NCI-H2171 treated with DMSO at 0.1 percent for 48 hours (cell line): Measurements from ENCODE around the gene RAD51.

Experiments used
- DNase-seq: peaks from one replicate; lab custom pipeline; 2025; lab: John Stamatoyannopoulos, UW

The RAD51 gene

DNA sequence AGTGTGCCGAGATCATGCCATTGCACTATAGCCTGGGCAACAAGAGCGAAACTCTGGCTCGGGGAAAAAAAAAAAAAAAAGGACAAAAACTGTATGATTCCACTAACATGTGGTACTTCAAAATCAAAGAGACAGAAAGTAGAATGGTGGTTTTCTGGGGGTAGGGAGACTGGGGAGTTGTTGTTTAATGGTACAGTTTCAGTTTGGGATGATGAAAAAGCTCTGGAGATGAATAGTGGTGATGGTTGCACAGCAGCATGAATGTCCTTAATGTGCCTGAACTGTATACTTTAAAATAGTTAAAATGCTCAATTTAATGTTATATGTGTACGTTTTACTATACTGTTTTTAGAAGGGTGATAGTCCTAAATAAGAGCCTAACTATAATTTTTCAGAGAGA, 27.4 kb downstream of the RAD51 start:
- DNase-seq = no peak

DNA sequence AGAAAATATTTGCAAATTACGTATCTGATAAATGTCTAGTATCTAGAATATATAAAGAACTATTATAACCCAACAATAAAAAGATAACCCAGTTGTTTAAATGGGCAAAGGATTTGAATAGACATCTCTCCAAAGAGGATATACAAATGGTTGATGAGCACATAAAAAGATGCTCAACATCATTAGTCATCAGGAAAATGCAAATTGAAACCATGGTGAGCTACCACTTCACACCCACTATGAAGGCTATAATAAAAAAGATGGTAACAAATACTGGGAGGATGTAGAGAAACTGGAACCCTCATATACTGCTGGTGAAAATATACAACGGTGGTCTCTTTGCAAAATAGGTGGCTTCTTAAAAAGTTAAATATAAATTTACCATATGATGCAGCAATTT, 28.0 kb downstream of the RAD51 start:
- no peak for DNase-seq

DNA sequence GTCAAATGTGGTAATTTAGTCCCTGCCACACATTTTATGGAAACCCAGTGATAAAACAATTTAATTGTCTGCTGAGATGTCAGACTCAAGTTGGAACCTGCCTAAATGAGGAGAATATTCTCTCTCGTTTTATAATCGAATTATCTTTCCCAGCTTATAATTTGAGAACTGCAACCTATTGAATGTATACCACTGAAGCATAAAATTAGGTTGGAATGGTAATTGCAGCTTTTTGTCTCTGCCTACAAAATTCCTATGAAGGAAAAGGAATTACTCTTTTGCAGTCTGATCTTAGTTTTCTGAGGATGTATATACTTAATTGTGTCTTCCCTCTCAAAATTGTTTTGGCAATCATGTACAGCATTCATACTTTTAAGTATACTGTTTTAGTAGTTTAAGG, 28.9 kb downstream of the RAD51 start:
- DNase-seq = no peak

DNA sequence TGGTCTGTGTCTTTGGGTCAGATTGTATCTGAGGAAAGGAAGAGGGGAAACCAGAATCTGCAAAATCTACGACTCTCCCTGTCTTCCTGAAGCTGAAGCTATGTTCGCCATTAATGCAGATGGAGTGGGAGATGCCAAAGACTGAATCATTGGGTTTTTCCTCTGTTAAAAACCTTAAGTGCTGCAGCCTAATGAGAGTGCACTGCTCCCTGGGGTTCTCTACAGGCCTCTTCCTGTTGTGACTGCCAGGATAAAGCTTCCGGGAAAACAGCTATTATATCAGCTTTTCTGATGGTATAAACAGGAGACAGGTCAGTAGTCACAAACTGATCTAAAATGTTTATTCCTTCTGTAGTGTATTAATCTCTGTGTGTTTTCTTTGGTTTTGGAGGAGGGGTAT, 36.1 kb downstream of the RAD51 start:
- no peak for DNase-seq

DNA sequence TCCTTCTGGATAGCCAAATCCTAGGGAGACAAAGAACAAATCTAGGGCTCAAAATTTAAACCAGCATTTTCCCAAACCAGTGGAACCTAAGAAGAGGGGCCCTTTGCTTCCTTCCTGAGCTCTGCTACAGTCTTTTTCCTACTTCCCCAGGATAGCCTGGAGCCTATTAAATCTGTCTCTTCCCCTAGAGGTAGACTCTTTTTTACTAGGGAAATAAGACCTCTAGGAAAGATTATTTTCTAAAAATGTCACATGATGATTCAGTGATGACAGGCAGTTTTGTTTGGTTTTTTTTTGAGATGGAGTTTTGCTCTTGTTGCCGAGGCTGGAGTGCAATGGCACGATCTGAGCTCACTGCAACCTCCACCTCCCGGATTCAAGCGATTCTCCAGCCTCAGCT, 41.6 kb downstream of the RAD51 start:
- no peak for DNase-seq

DNA sequence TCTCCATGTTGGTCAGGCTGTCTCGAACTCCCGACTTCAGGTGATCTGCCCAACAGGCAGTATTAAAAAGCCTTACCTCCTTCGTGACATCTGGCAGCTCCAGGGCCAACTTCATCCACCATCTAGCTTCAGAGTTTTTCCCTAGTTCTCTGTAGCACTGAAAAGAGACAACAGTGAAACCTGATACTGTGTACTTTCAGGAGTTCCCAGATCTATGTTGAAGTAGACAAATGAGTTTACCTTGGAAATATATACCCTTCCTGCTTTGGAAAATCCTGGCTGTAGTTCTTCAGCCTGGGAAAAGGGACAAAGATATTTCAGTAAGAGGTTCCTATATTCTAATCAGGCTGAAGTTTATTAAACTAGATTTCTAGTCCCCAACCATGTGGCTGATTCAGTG, 42.1 kb downstream of the RAD51 start:
- peak; percentile 84 for DNase-seq

DNA sequence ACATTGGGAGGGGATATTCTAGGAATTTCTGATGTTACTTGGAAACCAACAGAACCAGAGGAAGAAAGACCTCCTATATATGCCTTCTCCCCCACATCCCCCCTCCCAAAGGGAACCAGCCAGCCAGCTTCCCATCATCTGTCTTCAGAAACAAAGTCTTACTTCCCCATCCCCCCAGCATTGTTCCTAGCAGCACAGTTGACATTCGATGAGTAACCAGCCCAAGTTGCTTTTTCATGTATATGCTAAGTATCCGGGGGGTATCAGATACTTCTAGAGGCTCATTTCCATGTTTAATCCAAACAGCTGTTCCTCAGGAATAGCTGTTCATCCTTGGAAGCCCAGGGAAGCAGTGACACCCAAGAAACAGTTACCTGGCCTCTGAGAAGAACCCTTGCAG, 44.1 kb downstream of the RAD51 start:
- DNase-seq = peak; percentile 9

DNA sequence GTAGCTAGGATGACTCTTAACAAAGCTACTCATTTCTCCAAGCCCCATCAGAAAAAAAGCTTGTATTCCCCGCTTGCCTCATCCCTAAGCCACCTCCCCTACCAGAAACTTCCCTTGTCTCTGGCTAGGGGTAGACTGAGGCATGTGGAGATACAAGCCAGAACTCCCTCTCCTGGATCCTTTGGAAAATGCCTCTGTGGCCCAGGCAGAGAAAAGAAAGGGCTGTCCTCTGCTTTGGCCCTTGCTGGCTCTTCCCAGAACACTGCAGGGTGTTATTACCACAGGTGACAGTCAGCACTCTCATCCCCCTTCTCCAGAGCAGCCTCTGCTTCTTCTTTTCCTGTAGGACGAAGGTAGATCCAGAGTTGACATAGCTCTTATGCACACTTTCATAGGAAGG, 44.9 kb downstream of the RAD51 start:
- no peak for DNase-seq

DNA sequence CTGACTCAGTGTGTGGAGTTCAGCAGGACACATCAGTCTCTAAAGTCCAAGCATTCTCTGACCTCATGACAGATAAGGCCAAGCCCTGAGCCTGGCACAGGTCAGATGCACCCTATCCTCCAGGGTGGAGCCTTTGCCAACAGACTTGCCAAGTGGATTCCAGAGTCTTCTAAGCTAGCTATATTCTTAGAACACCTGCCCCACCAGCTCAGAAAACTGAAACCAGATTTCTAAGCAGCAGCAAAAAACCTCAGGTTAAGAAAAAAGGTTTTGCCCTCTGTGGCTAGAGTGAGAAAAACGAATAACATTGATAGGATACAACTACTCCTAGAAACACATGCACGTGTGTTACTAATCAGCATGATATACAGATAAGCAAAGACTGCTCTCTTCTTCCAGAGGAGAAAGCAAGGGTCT, 48.5 kb downstream of the RAD51 start:
- DNase-seq = no peak

DNA sequence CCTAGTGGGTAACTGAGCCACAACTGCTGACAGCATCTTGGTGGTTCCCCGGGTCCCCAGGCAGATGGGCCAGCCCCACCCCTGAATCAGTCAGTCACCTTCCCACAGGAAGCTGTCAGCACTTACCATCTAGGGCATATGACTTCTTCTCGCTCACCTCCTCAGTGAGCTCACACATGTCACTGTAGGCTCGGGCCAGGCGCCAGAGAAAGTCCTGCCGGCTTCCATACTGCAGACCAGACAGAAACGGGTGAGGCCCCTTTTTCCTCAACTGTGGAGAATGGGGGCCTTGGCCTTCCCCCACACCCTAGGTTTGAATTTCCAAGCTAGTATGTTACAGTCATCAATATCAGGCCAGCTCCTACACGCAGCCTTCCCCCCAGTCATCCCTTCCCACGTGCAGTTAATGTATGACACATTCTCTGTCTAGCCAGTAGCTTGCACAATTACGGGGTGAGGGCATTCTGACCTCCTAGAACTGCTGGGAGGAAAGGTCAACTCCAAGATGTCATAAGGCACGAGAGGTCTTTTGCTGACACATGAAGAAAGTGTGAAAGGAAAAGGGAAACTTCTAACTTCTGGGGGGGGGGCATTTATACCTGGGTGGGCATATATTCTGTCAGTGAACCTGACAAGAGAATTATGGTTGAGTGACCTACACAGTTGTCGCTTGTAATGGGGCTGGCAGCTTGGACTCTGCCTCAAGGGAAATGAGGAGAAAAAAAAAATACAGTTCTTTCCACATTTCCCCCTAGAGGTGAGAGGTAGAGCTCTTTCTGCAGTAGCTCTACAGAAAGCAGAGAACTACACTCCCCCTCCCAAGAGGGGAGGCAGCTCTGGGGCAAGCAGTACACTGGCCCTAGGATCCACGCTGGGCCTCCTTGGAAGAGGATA, 49.2 kb downstream of the RAD51 start:
- DNase-seq = peak; percentile 73

DNA sequence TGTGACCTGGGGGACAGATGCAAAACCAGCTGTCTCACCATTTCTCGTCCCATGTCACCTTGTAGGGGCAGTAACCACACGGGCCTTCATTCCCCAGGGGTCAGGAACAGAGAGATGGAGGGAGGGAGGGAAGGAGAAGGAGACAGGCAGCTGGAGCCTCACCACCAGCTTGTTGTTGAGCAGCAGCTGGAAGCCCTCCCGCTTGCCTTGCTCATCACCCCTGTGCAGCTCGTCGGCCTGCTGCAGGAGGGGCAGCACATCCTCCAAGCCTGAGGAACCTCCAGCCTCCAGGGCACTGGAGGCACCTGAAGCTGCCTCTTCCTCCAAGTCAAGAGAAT, 49.8 kb downstream of the RAD51 start:
- peak; percentile 98 for DNase-seq

DNA sequence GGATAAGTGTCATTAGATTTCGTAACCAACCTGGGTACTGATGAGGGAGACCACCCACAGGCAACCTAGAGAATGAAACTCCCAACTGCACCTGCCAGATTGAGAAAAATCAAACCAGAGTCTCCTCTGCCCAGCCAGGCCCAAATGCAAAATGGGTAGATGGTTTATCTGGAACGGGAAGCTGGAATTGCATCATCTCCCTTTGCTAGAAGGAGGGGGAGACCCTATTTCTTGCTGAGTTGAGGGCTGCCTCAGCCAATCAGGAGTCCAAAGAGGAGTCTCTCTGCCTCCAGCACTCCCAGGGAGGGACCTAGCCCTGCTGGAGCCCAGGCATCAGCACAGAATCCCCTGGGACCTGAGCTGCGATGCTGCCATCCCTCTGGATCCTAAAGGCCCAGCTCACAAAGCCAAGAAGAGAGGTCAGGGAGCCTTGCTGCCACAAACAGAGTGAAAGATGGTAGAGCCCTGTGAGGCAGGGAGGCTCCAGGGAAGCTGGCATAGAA, 52.0 kb downstream of the RAD51 start:
- peak; percentile 44 for DNase-seq

DNA sequence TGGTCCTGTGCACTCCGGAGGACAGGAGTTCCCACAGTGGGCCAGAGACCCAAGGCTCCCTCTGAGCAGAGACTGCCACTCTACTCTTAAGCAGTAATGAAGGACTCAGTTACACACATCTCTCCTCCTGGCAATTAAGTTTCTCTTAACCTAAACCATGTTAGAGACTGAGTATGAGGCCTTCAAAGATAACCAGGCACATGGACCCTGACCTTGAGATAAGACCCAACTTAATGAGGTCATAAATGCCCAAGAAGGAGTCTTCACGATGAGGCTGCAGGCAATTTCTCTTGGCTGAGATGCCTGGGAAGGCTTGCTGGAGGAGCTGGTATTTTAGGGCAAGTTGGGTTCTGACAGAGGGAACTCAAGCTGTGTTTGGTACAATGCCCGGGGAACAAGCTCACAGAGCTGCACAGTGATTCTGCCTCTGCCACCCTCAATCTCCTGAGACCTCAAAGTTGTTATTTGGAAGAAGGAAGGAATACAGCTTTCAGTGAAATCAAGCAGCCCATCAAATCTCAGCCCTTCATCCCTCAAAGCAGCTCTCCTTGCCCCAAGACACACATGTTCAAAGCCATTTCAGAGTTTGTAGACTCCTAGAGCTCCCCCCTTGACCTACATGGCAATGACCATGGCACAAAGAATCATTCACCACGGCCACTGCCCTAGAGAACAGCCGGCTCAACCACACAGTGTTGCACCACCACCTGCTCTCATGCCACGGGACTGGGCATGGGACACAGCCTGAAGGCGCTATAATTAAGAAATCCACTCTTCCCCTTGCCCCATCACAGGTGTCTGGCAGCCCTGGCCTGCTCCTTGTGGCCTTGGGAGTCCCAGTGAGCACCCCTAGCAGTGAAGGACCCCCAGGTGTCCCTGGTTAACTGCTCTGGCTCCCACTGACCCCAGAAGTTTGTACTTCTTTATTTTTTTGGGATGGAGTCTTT, 53.0 kb downstream of the RAD51 start:
- DNase-seq = no peak

DNA sequence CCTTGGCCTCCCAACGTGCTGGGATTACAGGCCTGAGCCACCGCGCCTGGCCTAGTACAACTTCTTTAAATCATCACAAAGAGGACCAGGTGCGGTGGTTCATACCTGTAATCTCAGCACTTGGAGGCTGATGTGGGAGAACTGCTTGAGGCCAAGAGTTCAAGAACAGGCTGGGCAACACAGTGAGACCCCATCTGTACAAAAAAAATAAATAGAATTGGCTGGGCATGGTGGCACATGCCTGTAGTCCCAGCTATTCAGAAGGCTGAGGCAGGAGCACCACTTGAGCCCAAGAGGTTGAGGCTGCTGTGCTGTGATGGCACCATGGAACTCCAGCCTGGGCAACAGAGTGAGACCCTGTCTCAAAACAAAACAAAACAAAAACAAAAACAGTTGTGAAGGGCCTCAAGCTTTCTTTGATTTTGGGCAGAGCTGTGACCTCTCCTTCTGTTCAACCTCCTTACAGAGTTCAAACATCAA, 54.2 kb downstream of the RAD51 start:
- DNase-seq = no peak

DNA sequence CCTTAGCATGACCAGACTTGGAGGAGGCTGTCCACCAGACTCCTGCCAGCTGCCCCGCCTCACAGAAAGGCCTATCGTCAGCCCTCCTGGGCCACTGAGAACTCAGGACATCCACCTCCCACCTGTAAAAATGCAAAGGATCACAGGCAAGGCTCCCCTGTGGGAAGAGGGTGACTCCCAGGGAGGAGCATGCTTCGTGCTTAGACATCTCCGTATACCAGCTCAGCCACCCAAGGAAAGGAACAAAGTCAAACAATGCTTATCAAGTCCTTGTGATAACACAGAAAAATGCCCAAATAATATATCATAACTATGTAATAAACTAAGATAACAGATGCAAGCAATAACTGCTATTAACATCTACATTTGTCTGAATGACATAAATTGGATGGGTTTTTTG, 55.9 kb downstream of the RAD51 start:
- DNase-seq = no peak

DNA sequence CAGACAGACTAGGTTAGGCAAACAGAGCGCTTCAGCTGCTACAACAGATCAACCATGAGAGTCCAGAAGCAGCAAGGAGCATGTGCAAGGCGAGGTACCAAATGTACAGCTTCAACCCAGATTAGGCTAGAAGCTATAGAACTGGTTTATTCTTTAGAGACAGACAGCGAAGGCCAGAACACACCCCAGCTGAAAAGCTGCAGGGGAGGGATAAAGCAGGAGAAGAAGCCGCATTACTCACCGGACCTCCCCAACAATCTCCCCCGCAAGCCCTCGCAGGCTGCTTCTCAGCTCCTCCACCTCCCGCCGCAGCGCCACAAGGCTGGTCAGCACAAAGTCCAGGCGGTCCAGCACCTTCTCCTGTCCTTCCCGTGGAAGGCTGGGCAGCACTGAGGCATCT, 56.8 kb downstream of the RAD51 start:
- no peak for DNase-seq

DNA sequence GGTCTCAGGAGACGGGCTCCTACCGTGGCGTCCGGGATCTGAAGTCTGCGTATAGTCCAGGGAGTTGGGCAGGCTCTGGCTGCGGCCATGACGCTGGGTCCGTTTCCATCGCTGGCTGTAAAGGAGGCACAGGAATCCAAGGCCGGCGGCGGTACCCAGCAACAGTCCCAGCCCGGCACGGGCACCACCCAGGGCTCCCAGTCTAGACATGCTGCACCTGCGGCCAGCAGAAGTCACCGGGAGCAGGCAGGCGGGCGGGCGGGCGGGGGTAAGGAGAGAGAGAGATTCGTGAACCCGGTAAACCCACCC, 59.6 kb downstream of the RAD51 start:
- DNase-seq = no peak

DNA sequence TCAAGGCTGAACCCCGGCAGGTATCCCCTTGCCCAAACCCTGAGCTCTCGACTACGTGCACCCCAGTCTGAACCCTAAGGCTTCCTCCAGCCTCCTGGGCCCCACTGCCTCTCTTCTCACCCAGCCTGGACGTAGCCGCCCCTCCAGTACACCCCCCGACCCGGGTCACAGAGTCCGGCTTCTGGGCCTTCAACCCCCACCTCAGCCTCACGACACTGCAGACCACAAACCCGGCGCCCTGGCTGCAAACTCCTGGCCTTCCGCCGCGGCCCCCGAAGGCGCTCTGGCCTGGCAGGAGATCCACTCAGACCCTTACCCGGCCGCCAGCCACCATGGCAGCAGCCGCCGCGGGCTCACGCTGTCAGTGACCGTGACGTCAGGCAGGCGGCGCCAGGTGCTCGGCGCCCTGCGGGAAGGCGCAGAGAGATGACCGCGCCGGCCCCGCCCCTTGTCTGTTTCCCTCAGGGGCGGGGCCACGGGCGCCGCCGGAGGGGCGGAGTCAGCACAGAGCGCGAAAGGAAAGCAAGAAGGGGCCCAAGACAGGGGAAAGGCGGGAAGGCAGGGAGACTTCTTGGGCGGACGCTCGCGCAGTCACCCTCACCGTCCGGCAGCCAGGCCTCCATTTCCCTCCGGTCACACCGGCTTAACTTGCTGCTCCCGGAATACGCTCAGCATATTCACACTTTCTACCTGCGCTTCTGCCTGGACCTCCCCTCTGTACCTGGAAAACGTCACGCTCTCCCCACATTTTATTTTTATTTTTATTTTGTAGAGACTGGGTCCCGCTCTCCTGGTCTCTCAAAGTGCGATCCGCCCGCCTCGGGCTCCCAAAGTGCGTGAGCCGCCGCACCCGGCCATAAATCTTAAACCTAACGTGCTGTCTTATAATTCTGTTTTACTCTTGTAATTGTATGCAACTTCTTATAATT, 60.2 kb downstream of the RAD51 start, which contains the start of gene RMDN3:
Gene RMDN3 (minus strand): TSS at position 372 of the 929 bp plus-strand sequence. CDS start 471 bp downstream, outside the sequence.
- peak; percentile 95 for DNase-seq

DNA sequence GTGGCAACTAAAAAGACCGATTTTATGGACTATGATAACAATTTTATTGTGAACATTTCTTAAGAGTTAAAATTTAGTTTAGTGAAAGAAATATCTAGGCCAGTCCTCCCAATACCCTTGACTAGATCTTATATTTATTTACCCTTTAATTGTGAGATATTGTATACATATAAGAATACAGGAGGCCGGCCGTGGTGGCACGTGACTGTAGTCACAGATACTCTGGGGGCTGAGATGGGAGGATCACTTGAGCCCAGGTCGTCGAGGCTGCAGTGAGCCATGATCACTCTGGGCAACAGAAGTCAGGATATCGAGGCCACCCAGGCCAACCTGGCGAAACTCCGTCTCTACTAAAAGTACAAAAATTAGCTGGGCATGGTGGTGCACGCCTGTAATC, 60.8 kb downstream of the RAD51 start:
- DNase-seq = peak; percentile 55

DNA sequence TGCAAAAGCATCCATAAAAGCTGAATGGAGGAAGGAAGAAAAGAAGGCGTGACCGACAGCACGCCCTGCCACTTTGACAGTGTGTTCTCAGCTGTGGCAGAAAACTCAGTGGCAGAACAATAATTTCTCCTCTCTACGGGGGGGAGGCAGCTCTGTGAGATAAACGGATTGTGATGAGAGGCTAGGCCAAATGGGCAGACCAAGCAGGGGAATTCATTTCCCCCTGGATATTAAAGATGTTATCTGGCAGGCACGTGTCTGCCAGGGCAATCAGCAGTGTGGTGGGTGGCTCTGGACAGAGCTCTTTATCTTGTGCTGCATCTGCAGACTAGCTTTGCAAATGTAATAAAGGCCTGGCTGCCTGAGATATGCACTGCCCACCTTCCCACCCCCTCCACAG, 62.0 kb downstream of the RAD51 start:
- DNase-seq = no peak

DNA sequence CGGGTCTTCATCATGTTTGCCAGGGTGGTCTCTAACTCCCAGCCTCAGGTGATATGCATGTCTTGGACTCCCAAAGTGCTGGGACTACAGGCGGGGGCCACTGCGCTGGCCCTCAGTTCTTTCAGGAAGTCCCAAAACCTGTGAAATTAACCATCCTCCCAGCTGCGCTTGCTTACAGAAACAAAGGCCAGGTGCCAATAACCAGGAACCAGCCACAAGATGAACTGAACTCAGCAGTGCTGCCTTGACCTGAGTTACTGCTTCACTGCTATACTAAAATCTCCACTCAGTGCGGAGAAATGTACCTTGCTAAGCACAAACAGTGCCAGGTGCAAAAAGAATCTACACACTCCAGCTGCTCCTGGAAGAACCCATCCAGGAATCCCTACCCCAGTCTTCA, 65.0 kb downstream of the RAD51 start:
- no peak for DNase-seq
